Prostate gland (tissue), 2 donors: ENCODE measurements around the gene MEF2B. TPM values are rescaled to one million over a fixed set of nuclear protein-coding genes. Genes with fewer than 3 reads are reported as not detected.
"Not testable (repeated sequence)": the region's sequence is repeated elsewhere in the genome, so short reads cannot be mapped to it uniquely, and the experiment has no call there.

Experiments
- DNase-seq: peaks from one replicate; pipeline ENCODE4 v3.0.0-alpha.2; 2019; ENCODE audit warnings: low spot score
- H3K27ac ChIP-seq, 2 donors: fragments of 200-600 bp; sonication (generic); 2 replicates each; pipeline ENCODE4 v1.5.1; 2017 to 2019
- H3K27me3 ChIP-seq: fragments of 200-600 bp; sonication (generic); replicated peaks from 2 replicates; pipeline ENCODE4 v1.5.1; 2019; ENCODE audit not compliant: insufficient read depth
- H3K36me3 ChIP-seq, 2 donors: fragments of 200-600 bp; sonication (generic); 1 replicate in 1 of 2; 2 replicates in 1 of 2; pipeline versions ENCODE4 v1.5.1 to v1.8.1; 2017 to 2019
- H3K4me1 ChIP-seq: fragments of 200-600 bp; sonication (generic); replicated peaks from 2 replicates; pipeline ENCODE4 v1.5.1; 2019
- H3K4me3 ChIP-seq, 2 donors: fragments of 200-600 bp; sonication (generic); 2 replicates each; pipeline ENCODE4 v1.5.1; 2017 to 2019
- H3K9me3 ChIP-seq: fragments of 200-600 bp; sonication (generic); 2 replicates; pipeline ENCODE4 v1.5.1; 2017
- POLR2A ChIP-seq: fragments of 450-650 bp; IDR thresholded peaks from one replicate; pipeline ENCODE4 v1.6.1; 2016; ENCODE audit warnings: antibody characterized with exemption, mild to moderate bottlenecking
- POLR2AphosphoS5 ChIP-seq: sonication (generic); formaldehyde crosslinking; IDR thresholded peaks from one replicate; pipeline ENCODE4 v1.6.1; 2017; ENCODE audit warnings: antibody characterized with exemption
- WGBS: methylation state at CpG from one replicate; pipeline ENCODE4 v1.1.5; 2018; 5-methylcytosine and 5-hydroxymethylcytosine counted together
- intact Hi-C: fragments of 100-400 bp; cut with DNase I; formaldehyde crosslinking; loops from one replicate; pipeline ENCODE4 v1.14.2; 2022
- total RNA-seq, 2 donors: library from RNA; depleted of rRNA; stranded (reverse); fragments of >200 nt; gene quantifications; one replicate each; pipeline ENCODE4 v1.1.0, GENCODE V29; 2016
- TF ChIP-seq, protein P1 (sequence below), 4 experiments: fragments of 200-600 bp in 2 of 4; fragments of 450-650 bp in 2 of 4; sonication (generic) in 2 of 4; IDR thresholded peaks; 1 replicate in 3 of 4; 2 replicates in 1 of 4; pipeline ENCODE4 v1.5.1; 2016 to 2019; ENCODE audit warnings: antibody characterized with exemption in 4 of 4, mild to moderate bottlenecking in 2 of 4, moderate library complexity in 2 of 4

The MEF2B gene
- total RNA-seq, 2 donors from 2014 or later, result not detected

DNA sequence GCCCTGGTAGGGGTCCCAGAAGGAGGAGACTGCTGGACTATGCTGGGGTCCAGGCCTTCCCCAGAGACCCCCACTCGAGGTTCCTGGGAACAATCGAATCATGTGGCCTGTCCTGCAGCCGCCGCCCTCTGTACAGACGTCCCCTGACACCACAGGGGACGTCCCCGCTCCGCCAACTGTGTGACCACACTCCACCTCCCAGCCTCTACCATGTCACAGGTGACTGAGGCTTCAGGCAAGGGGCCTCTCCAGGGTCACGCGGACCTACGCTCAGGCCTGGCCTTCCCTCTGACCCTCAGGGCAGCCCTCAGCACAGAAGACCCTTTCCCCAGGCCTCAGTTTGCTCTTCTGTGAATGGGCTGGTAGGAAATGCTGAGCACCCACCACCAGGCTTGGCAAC, 18.6 kb downstream of the MEF2B start:
- H3K4me3 ChIP-seq, result no peak overlapping the region
- 78% methylated on average over 11 of the region's 11 CpGs for WGBS
- H3K36me3 ChIP-seq, result no peaks in the 10 kb centered on the region
- H3K4me1 ChIP-seq, result no peaks in the 10 kb centered on the region
- TF ChIP-seq POLR2AphosphoS5, result no peak
- no peak for TF ChIP-seq POLR2A
- TF ChIP-seq, protein P1, sequence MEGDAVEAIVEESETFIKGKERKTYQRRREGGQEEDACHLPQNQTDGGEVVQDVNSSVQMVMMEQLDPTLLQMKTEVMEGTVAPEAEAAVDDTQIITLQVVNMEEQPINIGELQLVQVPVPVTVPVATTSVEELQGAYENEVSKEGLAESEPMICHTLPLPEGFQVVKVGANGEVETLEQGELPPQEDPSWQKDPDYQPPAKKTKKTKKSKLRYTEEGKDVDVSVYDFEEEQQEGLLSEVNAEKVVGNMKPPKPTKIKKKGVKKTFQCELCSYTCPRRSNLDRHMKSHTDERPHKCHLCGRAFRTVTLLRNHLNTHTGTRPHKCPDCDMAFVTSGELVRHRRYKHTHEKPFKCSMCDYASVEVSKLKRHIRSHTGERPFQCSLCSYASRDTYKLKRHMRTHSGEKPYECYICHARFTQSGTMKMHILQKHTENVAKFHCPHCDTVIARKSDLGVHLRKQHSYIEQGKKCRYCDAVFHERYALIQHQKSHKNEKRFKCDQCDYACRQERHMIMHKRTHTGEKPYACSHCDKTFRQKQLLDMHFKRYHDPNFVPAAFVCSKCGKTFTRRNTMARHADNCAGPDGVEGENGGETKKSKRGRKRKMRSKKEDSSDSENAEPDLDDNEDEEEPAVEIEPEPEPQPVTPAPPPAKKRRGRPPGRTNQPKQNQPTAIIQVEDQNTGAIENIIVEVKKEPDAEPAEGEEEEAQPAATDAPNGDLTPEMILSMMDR (IDR thresholded peaks at IDR 0.05), result no peak
- no peaks in the 10 kb centered on the region for H3K27me3 ChIP-seq
- H3K27ac ChIP-seq, result no peak overlapping the region
- no peaks in the 10 kb centered on the region for H3K9me3 ChIP-seq
- intact Hi-C loops, result no loop called here
- no peak for DNase-seq

DNA sequence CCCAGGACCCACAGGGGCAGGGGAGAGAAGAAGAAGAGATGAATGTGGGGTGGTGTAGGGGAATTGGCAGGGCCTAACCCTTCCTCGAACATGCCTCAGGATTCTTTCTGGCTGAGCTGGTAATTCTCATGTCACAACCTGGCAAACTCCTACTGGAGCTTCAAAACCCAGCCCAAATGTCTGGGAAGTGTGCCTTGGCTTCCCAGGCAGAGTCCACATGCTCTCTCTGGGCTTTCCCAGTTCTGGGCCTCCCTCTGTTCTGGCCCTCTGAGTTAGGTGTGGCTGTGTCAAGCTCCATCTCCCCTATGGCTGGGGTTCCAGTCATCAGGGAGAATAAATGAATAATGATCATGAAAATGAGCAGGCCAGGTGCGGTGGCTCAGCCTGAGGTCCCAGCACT, 20.6 kb downstream of the MEF2B start:
- 83% methylated on average over 2 of the region's 2 CpGs for WGBS
- intact Hi-C loops, result loop anchor here (5.0 to 10.0 kb wide), 2 partner anchors 75 to 343 kb away; no protein-coding TSS in a partner anchor
- Histone ChIP-seq H3K36me3 (no peaks in the 10 kb centered on the region), H3K27me3 (no peaks in the 10 kb centered on the region), H3K4me3 (no peak overlapping the region), H3K27ac (no peak overlapping the region), H3K4me1 (no peaks in the 10 kb centered on the region), H3K9me3 (no peaks in the 10 kb centered on the region)
- no peak for DNase-seq
- TF ChIP-seq POLR2AphosphoS5, result no peak
- TF ChIP-seq POLR2A, result no peak
- TF ChIP-seq, protein P1 (IDR thresholded peaks at IDR 0.05), result no peak

DNA sequence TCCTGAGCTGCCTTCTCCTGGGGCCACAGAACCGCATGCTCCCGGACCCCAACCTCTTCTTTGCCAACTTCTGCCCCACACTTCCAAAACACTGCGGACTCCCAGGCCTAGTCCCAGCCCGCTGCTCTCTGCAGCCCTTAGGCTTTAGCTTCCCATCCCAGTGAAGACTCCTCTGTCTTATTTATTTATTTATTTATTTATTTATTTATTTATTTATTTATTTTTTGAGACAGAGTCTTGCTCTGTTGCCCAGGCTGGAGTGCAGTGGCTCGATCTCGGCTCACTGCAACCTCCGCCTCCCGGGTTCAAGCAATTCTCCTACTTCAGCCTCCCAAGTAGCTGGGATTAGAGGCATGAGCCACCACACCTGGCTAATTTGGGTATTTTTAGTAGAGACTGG, 21.6 kb downstream of the MEF2B start:
- H3K4me3 ChIP-seq, DNase-seq, H3K36me3 ChIP-seq, H3K27me3 ChIP-seq, H3K27ac ChIP-seq, H3K9me3 ChIP-seq, H3K4me1 ChIP-seq: not testable (repeated sequence)
- intact Hi-C loops, result loop anchor here (5.0 to 10.0 kb wide), 2 partner anchors 76 to 344 kb away; no protein-coding TSS in a partner anchor
- 96% methylated on average over 8 of the region's 8 CpGs for WGBS

DNA sequence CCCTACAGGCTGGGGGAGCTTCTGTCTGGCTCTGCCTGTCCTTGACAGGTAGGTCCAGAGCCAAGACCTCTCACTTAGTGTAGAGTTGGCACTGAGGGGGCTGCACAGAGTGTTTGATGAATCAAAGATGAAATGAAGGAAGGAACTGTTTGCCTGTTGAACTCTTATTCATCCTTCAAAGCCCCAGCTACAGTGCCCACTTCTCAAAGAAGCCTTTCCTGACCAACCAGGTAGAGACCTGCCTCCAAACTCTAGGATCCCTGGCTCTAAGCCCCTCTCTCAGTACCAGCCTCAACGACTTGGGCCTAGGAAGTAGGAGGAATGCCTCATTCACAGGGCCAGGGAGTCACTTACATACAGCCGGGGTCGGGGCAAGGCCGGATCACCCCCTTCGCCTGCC, 22.7 kb downstream of the MEF2B start:
- Histone ChIP-seq H3K4me1 (no peaks in the 10 kb centered on the region), H3K4me3 (no peak overlapping the region), H3K36me3 (no peaks in the 10 kb centered on the region), H3K27ac (no peak overlapping the region), H3K9me3 (no peaks in the 10 kb centered on the region), H3K27me3 (no peaks in the 10 kb centered on the region)
- 94% methylated on average over 5 of the region's 5 CpGs for WGBS
- intact Hi-C loops, result loop anchor here (5.0 to 10.0 kb wide), 2 partner anchors 77 to 345 kb away; no protein-coding TSS in a partner anchor
- TF ChIP-seq, protein P1 (IDR thresholded peaks at IDR 0.05), result no peak
- TF ChIP-seq POLR2A, result no peak
- TF ChIP-seq POLR2AphosphoS5, result no peak
- DNase-seq, result no peak

DNA sequence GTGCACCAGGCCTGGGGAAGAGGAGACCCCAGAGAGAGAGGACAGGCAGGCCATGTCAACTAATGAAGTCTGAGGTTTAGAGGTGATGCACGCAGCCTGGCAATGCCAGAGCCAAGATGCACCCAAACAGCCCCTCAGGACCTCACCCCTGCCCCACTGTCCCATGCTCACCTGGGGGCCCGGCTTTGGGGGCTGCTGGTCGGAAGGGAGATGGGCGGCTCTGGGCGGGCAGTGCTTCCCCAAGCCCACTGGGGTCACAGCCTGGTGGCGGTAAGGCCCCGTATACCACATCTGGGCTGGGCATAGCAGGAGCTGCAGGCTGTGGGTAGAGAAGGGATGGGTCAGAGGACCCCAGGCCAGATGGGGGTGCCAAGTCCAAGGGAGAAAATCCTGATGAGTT, 23.2 kb downstream of the MEF2B start:
- 97% methylated on average over 7 of the region's 7 CpGs for WGBS
- no peak for DNase-seq
- TF ChIP-seq POLR2A (no peak), POLR2AphosphoS5 (no peak)
- TF ChIP-seq, protein P1 (IDR thresholded peaks at IDR 0.05), result no peak
- no peaks in the 10 kb centered on the region for H3K27me3 ChIP-seq
- intact Hi-C loops, result loop anchor here (5.0 to 10.0 kb wide), 2 partner anchors 78 to 345 kb away; no protein-coding TSS in a partner anchor
- H3K4me1 ChIP-seq, result no peaks in the 10 kb centered on the region
- H3K36me3 ChIP-seq, result no peaks in the 10 kb centered on the region
- H3K4me3 ChIP-seq, result no peak overlapping the region
- H3K9me3 ChIP-seq, result no peaks in the 10 kb centered on the region
- no peak overlapping the region for H3K27ac ChIP-seq
